ENCODE measurements around the gene IFI16. TPM values are rescaled to one million over a fixed set of nuclear protein-coding genes. Genes with fewer than 3 reads are reported as not detected.
A peak's percentile ranks its signal among the peaks of the same experiment; 100 is the strongest.

IFI16 gene
- 51.7 TPM for total RNA-seq
- 76.6 TPM for polyA plus RNA-seq

DNA sequence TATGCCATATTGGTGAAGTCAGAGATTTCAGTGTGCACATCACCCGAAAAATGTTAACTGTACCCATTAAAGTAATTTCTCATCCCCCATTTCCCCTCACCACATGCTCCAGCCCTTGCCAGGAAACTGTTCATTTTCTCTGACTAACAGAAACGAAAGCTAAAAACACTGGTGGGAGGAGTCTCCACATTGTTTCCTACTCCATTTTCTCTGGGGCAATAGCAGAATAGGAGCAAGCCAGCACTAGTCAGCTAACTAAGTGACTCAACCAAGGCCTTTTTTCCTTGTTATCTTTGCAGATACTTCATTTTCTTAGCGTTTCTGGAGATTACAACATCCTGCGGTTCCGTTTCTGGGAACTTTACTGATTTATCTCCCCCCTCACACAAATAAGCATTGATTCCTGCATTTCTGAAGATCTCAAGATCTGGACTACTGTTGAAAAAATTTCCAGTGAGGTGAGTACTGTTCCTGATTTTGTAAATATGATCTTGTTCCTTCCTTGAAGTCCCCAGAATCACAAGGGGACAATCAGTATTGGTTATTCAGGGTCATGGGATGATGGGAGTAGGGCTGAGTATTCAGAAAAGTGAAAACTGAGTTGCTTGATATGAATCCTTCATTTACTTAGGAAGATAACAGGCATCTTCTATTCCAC lies at the start of gene IFI16:
Gene IFI16 (plus strand): TSS at position 204 of the 658 bp plus-strand sequence. CDS start 4,774 bp downstream, outside the sequence.
- Histone ChIP-seq H3K4me3 (ENCODE audit: low read depth, low read length) (peak within 1 kb of the TSS; percentile 72), H3K36me3 (ENCODE audit: insufficient read depth) (no peaks in the 10 kb centered on the region), H3K4me1 (ENCODE audit: insufficient read depth) (no peaks in the 10 kb centered on the region), H3K27ac (ENCODE audit: low read depth) (peak within 1 kb of the TSS; percentile 81)
- DNase-seq (ENCODE audit: extremely low spot score) = peak; percentile 60
- 21% methylated on average over 5 of the region's 5 CpGs for WGBS

DNA sequence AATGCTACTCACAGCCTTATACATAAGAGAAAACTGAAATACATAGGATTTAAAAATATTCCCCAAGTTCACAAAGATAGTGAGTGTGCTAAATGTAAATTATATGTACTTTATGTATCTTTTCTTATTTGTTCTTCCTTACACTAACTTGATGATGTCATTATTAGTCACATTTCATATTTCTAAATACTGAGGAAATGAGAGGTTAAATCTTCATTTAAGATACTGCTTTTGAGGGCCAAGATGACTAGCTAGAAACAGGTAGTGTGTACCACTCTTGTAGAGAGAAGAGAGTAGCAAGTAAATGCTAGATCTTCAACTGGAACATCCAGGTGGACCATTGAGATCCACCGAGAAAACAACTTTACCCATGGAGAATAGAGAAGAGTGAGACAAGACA lies 48.5 kb upstream of the IFI16 start:
- Histone ChIP-seq H3K36me3 (ENCODE audit: insufficient read depth) (no peaks in the 10 kb centered on the region), H3K4me3 (ENCODE audit: low read depth, low read length) (no peak overlapping the region), H3K27ac (ENCODE audit: low read depth) (no peak overlapping the region), H3K4me1 (ENCODE audit: insufficient read depth) (no peaks in the 10 kb centered on the region)
- no peak for DNase-seq (ENCODE audit: extremely low spot score)
- 96% methylated on average over 1 of the region's 1 CpG for WGBS

DNA sequence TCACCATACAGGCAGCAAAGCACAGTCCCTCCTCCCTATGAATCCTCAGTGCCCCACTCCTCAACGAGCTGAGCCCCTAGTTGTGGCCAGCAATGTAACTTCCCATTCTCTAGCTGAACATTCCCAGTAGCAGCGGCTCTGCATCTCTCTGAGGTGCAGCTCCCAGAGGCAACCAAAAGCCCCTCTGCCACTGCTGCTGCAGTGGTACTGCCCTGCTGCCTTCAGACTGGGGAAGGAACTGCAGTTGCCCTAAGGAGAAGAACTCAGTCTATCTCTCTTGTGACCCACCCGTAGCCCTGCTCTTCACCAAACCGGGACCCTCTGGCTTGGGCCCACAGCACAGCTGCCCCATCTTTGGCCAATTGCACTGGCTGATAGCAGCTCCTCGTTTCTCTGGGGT lies 46.7 kb upstream of the IFI16 start:
- Histone ChIP-seq H3K36me3 (ENCODE audit: insufficient read depth) (no peaks in the 10 kb centered on the region), H3K4me3 (ENCODE audit: low read depth, low read length) (no peak overlapping the region), H3K4me1 (ENCODE audit: insufficient read depth) (no peaks in the 10 kb centered on the region), H3K27ac (ENCODE audit: low read depth) (no peak overlapping the region)
- DNase-seq (ENCODE audit: extremely low spot score) = no peak
- WGBS = 51% methylated on average over 5 of the region's 5 CpGs

DNA sequence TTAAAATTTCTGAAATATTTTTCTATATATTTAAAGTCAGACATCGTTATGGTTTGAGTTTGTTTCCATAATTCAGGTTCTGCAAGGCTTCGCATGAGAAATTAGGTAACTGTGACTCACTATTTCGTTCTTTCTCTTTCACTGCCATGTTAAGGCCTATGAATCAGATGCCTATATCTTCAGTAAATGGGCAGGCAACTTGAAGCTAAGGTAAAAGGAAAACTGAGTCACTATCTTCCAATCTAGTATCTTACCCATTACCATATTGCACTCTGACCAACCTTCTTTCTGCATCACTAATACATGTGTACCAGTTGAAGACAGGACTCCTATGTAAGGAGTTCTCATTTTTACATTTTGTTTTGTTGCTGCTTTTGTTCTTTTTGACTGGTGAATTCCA lies 40.5 kb upstream of the IFI16 start:
- no peaks in the 10 kb centered on the region for H3K36me3 ChIP-seq (ENCODE audit: insufficient read depth)
- no peak overlapping the region for H3K27ac ChIP-seq (ENCODE audit: low read depth)
- 82% methylated on average over 3 of the region's 3 CpGs for WGBS
- DNase-seq (ENCODE audit: extremely low spot score) = no peak
- no peaks in the 10 kb centered on the region for H3K4me1 ChIP-seq (ENCODE audit: insufficient read depth)
- H3K4me3 ChIP-seq (ENCODE audit: low read depth, low read length) = no peak overlapping the region

DNA sequence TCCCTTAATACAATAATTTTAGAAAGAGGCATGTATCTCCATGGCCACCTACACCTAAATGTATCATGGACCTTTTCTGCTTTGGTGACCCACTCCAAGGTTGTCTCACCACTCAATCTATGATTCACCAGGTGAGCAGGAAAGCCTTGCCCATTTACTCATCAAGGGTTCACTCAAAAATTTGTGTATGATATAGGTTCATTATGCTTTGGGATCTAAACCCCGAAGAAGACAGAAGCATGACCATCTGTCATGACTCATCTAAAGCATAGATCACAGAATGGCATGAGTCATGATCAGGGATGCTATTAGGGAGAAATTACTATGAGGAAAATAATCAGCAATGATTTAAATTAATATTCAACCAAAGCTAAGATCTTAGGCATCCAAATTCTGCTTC lies 39.9 kb upstream of the IFI16 start:
- no peak overlapping the region for H3K27ac ChIP-seq (ENCODE audit: low read depth)
- 90% methylated on average over 1 of the region's 1 CpG for WGBS
- no peaks in the 10 kb centered on the region for H3K36me3 ChIP-seq (ENCODE audit: insufficient read depth)
- no peak for DNase-seq (ENCODE audit: extremely low spot score)
- H3K4me1 ChIP-seq (ENCODE audit: insufficient read depth) = no peaks in the 10 kb centered on the region
- H3K4me3 ChIP-seq (ENCODE audit: low read depth, low read length) = no peak overlapping the region

DNA sequence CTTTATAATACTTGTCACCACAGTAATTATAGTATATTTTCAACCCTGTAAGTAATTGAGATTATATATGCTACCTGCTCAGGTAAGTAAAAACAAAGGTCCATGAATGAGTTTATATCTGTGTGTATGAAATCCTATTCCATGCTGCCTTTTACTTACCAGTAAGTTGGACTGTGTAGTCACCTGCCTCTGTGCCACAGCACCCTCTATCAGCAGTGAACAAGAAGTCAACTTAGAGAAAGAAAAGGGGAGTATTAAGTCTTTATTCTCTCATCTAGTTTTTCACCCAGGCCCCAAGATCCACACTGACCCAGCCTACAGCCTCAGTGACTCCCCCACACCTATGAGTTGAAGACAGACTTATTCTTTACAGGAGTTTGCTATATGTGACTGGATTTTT lies 36.9 kb upstream of the IFI16 start:
- H3K27ac ChIP-seq (ENCODE audit: low read depth) = no peak overlapping the region
- no peaks in the 10 kb centered on the region for H3K4me1 ChIP-seq (ENCODE audit: insufficient read depth)
- H3K36me3 ChIP-seq (ENCODE audit: insufficient read depth) = no peaks in the 10 kb centered on the region
- DNase-seq (ENCODE audit: extremely low spot score) = no peak
- no peak overlapping the region for H3K4me3 ChIP-seq (ENCODE audit: low read depth, low read length)

DNA sequence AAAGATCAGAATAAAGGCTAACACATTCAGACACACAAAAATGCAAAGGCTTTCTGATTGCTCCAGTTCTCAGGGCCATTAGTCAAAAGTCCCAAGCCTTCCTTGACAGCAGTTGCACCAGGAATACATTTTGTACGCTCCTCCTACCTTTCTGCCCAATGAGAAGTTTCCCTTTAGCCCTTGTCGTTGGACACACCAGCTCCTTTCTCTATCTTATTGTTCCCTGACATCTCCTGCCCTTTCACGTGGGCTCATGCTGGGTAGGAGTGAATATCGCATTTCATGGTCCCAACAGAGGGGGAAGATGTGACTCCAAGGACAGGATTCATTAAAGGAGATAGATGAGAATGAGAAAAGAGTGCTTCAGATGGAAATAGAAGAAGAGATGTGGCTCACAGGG lies 33.5 kb upstream of the IFI16 start:
- Histone ChIP-seq H3K4me1 (ENCODE audit: insufficient read depth) (no peaks in the 10 kb centered on the region), H3K27ac (ENCODE audit: low read depth) (no peak overlapping the region), H3K4me3 (ENCODE audit: low read depth, low read length) (no peak overlapping the region), H3K36me3 (ENCODE audit: insufficient read depth) (no peaks in the 10 kb centered on the region)
- WGBS = 45% methylated on average over 4 of the region's 4 CpGs
- DNase-seq (ENCODE audit: extremely low spot score) = no peak

DNA sequence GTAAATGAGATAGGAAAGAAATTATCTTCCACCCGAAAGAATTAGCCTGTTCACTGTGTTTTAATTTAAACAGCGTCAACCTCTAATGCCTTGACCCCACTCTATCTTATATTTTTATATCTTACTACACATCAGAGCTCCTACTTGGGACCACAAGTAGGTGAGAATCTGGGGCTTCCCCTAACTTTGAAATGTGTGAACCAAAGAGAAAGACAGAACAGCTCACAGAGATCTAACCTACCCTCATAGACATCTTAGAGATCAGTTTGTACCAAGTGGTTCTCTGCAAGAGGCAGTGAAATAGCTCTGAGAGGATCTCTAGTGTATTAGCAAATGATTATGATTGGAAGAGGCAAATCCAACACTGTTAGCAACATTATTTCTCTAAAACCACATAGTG lies 31.0 kb upstream of the IFI16 start:
- DNase-seq (ENCODE audit: extremely low spot score) = no peak
- Histone ChIP-seq H3K27ac (ENCODE audit: low read depth) (no peak overlapping the region), H3K4me1 (ENCODE audit: insufficient read depth) (no peaks in the 10 kb centered on the region), H3K36me3 (ENCODE audit: insufficient read depth) (no peaks in the 10 kb centered on the region), H3K4me3 (ENCODE audit: low read depth, low read length) (no peak overlapping the region)
- 46% methylated on average over 2 of the region's 2 CpGs for WGBS

DNA sequence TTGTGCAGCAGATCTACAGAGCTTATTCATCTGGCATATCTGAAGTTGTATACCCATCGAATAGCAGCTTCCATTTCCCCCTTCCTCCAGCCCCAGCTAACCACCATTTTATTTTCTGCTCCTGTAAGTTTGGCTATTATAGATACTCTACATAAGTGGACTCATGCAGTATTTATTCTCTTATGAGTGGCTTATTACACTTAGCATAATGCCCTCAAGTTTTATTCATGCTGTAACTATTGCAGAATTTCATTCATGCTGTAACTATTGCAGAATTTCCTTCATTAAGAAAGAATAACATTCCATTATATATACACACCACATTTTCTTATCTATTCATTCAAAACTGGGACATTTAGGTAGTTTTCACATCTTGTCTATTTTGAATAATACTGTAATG lies 30.5 kb upstream of the IFI16 start:
- no peak overlapping the region for H3K4me3 ChIP-seq (ENCODE audit: low read depth, low read length)
- H3K4me1 ChIP-seq (ENCODE audit: insufficient read depth) = no peaks in the 10 kb centered on the region
- no peaks in the 10 kb centered on the region for H3K36me3 ChIP-seq (ENCODE audit: insufficient read depth)
- no peak for DNase-seq (ENCODE audit: extremely low spot score)
- 80% methylated on average over 1 of the region's 1 CpG for WGBS
- no peak overlapping the region for H3K27ac ChIP-seq (ENCODE audit: low read depth)

DNA sequence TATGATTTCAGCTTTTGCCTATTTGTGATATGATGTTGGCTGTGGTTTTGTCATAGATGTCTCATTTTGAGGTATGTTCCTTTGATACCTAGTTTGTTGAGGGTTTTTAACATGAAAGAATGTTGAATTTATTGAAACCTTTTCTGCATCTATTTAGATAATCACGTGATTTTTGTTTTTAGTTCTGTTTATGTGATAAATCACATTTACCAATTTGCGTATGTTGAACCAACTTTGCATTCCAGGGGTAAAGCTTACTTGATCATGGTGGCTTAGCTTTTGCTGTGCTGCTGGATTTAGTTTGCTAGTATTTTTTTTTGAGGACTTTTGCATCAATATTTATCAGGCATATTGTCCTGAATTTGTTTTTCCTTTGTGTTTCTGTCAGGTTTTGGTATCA lies 26.5 kb upstream of the IFI16 start:
- DNase-seq (ENCODE audit: extremely low spot score) = no peak
- no peak overlapping the region for H3K27ac ChIP-seq (ENCODE audit: low read depth)
- H3K36me3 ChIP-seq (ENCODE audit: insufficient read depth) = no peaks in the 10 kb centered on the region
- 76% methylated on average over 2 of the region's 2 CpGs for WGBS
- H3K4me1 ChIP-seq (ENCODE audit: insufficient read depth) = no peaks in the 10 kb centered on the region
- H3K4me3 ChIP-seq (ENCODE audit: low read depth, low read length) = no peak overlapping the region

DNA sequence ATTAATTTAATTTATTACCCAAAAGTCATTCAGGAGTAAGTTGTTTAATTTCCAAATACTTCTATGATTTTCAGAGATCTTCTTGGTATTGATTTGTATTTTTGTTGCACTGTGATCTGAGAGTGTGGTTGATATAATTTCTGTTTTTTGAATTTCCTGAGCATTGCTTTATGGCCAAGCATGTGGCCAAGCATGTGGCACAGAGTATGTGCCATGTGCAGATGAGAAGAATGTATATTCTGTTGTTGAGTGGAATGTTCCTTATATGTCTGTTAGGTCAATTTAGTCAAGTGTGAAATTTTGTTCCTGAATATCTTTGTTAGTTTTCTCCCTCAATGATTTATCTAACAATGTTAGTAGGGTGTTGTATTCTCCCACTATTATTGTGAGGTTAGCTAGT lies 25.3 kb upstream of the IFI16 start:
- Histone ChIP-seq H3K4me1 (ENCODE audit: insufficient read depth) (no peaks in the 10 kb centered on the region), H3K36me3 (ENCODE audit: insufficient read depth) (no peaks in the 10 kb centered on the region), H3K4me3 (ENCODE audit: low read depth, low read length) (no peak overlapping the region), H3K27ac (ENCODE audit: low read depth) (no peak overlapping the region)
- DNase-seq (ENCODE audit: extremely low spot score) = no peak

DNA sequence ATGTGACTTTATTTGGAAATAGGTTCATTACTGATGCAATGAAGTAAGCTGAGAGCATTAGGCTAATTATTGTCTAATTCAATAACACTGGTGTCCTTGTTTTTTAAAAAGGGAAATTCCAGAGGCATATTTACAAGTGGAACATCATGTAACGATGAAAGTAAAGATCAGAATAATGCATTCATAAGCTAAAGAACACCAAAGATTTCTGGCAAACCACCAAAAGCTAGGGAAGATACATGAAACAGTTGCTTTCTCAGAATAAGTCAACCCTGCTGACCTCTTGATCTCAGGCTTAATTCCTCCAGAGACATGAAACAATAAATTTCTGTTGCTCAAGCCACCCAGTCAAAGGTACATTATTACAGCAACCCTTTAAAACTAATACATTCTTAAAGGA lies 20.3 kb upstream of the IFI16 start:
- no peak for DNase-seq (ENCODE audit: extremely low spot score)
- 38% methylated on average over 1 of the region's 1 CpG for WGBS
- H3K4me1 ChIP-seq (ENCODE audit: insufficient read depth) = no peaks in the 10 kb centered on the region
- H3K36me3 ChIP-seq (ENCODE audit: insufficient read depth) = no peaks in the 10 kb centered on the region
- no peak overlapping the region for H3K4me3 ChIP-seq (ENCODE audit: low read depth, low read length)
- H3K27ac ChIP-seq (ENCODE audit: low read depth) = no peak overlapping the region

DNA sequence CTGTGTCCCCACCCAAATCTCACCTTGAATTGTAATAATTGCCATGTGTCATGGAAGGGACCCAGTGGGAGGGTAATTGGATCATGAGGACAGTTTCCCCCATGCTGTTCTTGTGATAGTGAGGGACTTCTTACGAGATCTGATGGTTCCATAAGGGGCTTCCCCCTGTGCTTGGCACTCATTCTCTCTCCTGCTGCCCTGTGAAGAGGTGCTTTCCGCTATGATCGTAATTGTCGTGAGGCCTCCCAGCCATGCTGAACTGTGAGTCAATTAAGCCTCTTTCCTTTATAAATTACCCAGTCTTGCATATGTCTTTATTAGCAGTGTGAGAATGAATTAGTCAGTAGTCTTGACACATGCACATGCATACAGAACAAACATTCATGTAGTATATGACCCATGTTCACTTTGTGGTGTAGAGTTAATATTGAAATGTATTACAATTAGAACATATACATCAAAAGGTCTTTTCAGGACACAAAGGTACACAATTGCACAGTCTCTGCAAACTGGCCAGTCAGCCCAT lies 16.9 kb upstream of the IFI16 start:
- H3K4me3 ChIP-seq (ENCODE audit: low read depth, low read length) = no peak overlapping the region
- 91% methylated on average over 4 of the region's 4 CpGs for WGBS
- no peak overlapping the region for H3K27ac ChIP-seq (ENCODE audit: low read depth)
- H3K4me1 ChIP-seq (ENCODE audit: insufficient read depth) = no peaks in the 10 kb centered on the region
- DNase-seq (ENCODE audit: extremely low spot score) = no peak
- no peaks in the 10 kb centered on the region for H3K36me3 ChIP-seq (ENCODE audit: insufficient read depth)

DNA sequence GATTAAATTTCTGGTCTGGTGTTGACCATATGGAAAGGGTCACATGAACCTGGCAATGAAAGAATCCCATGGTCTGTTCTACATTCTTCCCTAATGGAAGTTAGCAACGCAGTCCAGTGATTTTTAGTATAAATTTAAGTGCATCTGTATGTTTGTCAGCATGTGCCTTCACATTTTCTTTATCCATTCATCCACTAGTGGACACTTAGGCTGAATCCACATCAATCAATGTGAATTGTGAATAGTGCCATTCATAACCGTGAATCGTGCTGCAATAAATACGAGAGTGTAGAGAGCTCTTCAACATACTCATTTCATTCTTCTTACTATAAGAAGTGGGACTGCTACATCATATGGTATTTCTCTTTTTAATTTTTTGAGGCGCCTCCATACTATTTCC lies 12.7 kb upstream of the IFI16 start:
- Histone ChIP-seq H3K36me3 (ENCODE audit: insufficient read depth) (no peaks in the 10 kb centered on the region), H3K4me1 (ENCODE audit: insufficient read depth) (no peaks in the 10 kb centered on the region), H3K27ac (ENCODE audit: low read depth) (no peak overlapping the region), H3K4me3 (ENCODE audit: low read depth, low read length) (no peak overlapping the region)
- DNase-seq (ENCODE audit: extremely low spot score) = no peak
- WGBS = 73% methylated on average over 5 of the region's 5 CpGs
